Inferior parietal cortex (tissue), 1 donor: Measurements from ENCODE around the gene OPN4.

Source experiments
- DNase-seq: peaks from one replicate; pipeline ENCODE4 v3.0.0-alpha.2; 2016; ENCODE audit errors: extremely low spot score

OPN4 gene

GRCh38 chr10:86662186-86663045 lies 8.1 kb downstream of the OPN4 start:
- DNase-seq: no peak

GRCh38 chr10:86663046-86663345 lies 8.6 kb downstream of the OPN4 start:
- DNase-seq: no peak

GRCh38 chr10:86663576-86664339 lies 9.4 kb downstream of the OPN4 start:
- DNase-seq: no peak

GRCh38 chr10:86664341-86665217 lies 10.2 kb downstream of the OPN4 start:
- DNase-seq: no peak

GRCh38 chr10:86665218-86665607 lies 10.9 kb downstream of the OPN4 start:
- DNase-seq: no peak

- DNase-seq: peak; percentile 79
Observed at GRCh38 chr10:86665868-86666267, 11.5 kb downstream of the OPN4 start.

GRCh38 chr10:86666538-86666937 lies 12.2 kb downstream of the OPN4 start:
- DNase-seq: peak; percentile 45

- DNase-seq: no peak
Observed at GRCh38 chr10:86667421-86668181, 13.3 kb downstream of the OPN4 start.

GRCh38 chr10:86668297-86669165 lies 14.2 kb downstream of the OPN4 start, which contains the start of gene LDB3:
Gene LDB3 (plus strand): TSS chr10:86668511. CDS start chr10:86668692, 181 bp downstream.
- DNase-seq: no peak

GRCh38 chr10:86670290-86670811 lies 16.0 kb downstream of the OPN4 start:
- no peak for DNase-seq

- no peak for DNase-seq
Observed at GRCh38 chr10:86670876-86671275, 16.5 kb downstream of the OPN4 start.

- DNase-seq: no peak
Observed at GRCh38 chr10:86671419-86671818, 17.1 kb downstream of the OPN4 start.

GRCh38 chr10:86671985-86672710 lies 17.8 kb downstream of the OPN4 start:
- no peak for DNase-seq

GRCh38 chr10:86673216-86673826 lies 19.0 kb downstream of the OPN4 start:
- no peak for DNase-seq

GRCh38 chr10:86673827-86674581 lies 19.7 kb downstream of the OPN4 start:
- no peak for DNase-seq

GRCh38 chr10:86674912-86675311 lies 20.6 kb downstream of the OPN4 start:
- DNase-seq: no peak

GRCh38 chr10:86677374-86677773 lies 23.0 kb downstream of the OPN4 start:
- no peak for DNase-seq
